Measurements from ENCODE around the gene ARL17A.
"Not testable (repeated sequence)": the region's sequence is repeated elsewhere in the genome, so short reads cannot be mapped to it uniquely, and the experiment has no call there.

ARL17A gene

DNA sequence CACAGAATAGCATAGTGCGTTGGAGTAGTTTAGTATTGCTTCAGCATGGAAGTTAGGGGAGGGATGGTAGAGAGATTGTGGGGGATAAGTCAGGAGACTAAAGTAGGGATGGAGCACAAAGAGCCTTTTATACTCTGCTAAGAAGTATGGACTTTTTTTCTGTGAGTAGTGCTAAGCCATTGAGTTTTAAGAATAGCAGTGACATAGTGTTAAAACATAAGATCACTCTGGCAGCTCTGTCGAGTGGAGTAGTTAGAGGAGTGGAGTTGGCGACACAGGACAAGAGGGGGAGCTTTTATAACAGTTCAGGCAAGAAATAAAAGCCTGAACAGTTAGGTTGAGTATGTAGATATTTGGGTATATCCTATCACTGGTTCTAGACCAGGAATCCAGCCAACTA is 100.7 kb downstream of the ARL17A start:
- H3K23ac ChIP-seq (ENCODE audit: low read depth, low read length, poor library complexity); H2BK120ac ChIP-seq (ENCODE audit: low read depth, low read length); H3K9me3 ChIP-seq (replicated peaks in 1 of 2; ENCODE audit: control insufficient read depth in 2 of 2, insufficient read depth in 1 of 2, low read depth in 1 of 2, low read length in 2 of 2); H2BK12ac ChIP-seq (ENCODE audit: low read length); H2BK5ac ChIP-seq (ENCODE audit: low read length); H3K14ac ChIP-seq (ENCODE audit: low read length); H3K9ac ChIP-seq (ENCODE audit: low read depth, low read length, poor library complexity); H3K36me3 ChIP-seq (replicated peaks in 1 of 2; ENCODE audit: control insufficient read depth in 2 of 2, insufficient read depth in 2 of 2, low read length in 2 of 2); H3K18ac ChIP-seq (ENCODE audit: low read length); H3K27ac ChIP-seq (replicated peaks; ENCODE audit: low read length); H4K8ac ChIP-seq (ENCODE audit: low read depth, low read length); H3K4me3 ChIP-seq (ENCODE audit: low read length in 2 of 2); H2BK15ac ChIP-seq (ENCODE audit: low read length); H3K79me1 ChIP-seq (ENCODE audit: low read depth, low read length); H3K4me1 ChIP-seq (ENCODE audit: control insufficient read depth in 2 of 2, insufficient read depth in 1 of 2, low read depth in 1 of 2, low read length in 2 of 2); DNase-seq (ENCODE audit: low spot score); H3K4me2 ChIP-seq (ENCODE audit: insufficient read depth, low read length, poor library complexity, severe bottlenecking); H3K27me3 ChIP-seq (ENCODE audit: control insufficient read depth in 3 of 3, insufficient read depth in 3 of 3, low read depth in 1 of 3, low read length in 3 of 3); H2AK5ac ChIP-seq (ENCODE audit: low read depth, low read length); H3K4ac ChIP-seq (ENCODE audit: low read length); H2AFZ ChIP-seq (ENCODE audit: low read length); H4K91ac ChIP-seq (ENCODE audit: low read depth, low read length, poor library complexity): not testable (repeated sequence)
- no CpG with 5 or more reads among the region's 3 CpGs for WGBS, 2 donors (ENCODE audit: extremely low coverage in 2 of 2, insufficient read length in 2 of 2, insufficient replicate concordance in 1 of 2)

DNA sequence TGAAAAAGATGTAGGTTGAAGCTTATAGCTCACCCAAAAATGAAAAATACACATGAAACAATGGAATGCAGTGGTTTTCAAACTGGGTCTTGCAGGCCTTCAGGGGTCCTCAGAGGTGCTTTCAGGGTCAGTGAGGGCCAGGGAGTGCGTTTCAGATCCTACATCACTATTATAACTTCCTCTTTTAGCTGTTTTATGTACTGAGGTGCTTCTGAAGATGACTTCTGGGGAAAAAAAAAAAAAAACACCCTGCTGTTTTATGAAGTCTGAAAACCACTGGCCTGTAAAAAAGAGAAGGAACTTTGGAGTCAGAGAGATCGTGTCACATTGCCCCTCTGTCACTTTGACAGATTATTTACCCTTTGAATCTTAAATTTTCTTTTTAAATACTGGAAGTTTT is 103.9 kb downstream of the ARL17A start:
- H3K9ac ChIP-seq (ENCODE audit: low read depth, low read length, poor library complexity); H3K4me1 ChIP-seq (ENCODE audit: control insufficient read depth in 2 of 2, insufficient read depth in 1 of 2, low read depth in 1 of 2, low read length in 2 of 2); H2BK120ac ChIP-seq (ENCODE audit: low read depth, low read length); H2BK12ac ChIP-seq (ENCODE audit: low read length); H3K27ac ChIP-seq (replicated peaks; ENCODE audit: low read length); H3K18ac ChIP-seq (ENCODE audit: low read length); H2BK15ac ChIP-seq (ENCODE audit: low read length); H4K91ac ChIP-seq (ENCODE audit: low read depth, low read length, poor library complexity); H3K14ac ChIP-seq (ENCODE audit: low read length); DNase-seq (ENCODE audit: low spot score); H2BK5ac ChIP-seq (ENCODE audit: low read length); H3K4ac ChIP-seq (ENCODE audit: low read length); H4K8ac ChIP-seq (ENCODE audit: low read depth, low read length); H2AK5ac ChIP-seq (ENCODE audit: low read depth, low read length); H2AFZ ChIP-seq (ENCODE audit: low read length); H3K36me3 ChIP-seq (replicated peaks in 1 of 2; ENCODE audit: control insufficient read depth in 2 of 2, insufficient read depth in 2 of 2, low read length in 2 of 2); H3K79me1 ChIP-seq (ENCODE audit: low read depth, low read length); H3K23ac ChIP-seq (ENCODE audit: low read depth, low read length, poor library complexity); H3K9me3 ChIP-seq (replicated peaks in 1 of 2; ENCODE audit: control insufficient read depth in 2 of 2, insufficient read depth in 1 of 2, low read depth in 1 of 2, low read length in 2 of 2); H3K27me3 ChIP-seq (ENCODE audit: control insufficient read depth in 3 of 3, insufficient read depth in 3 of 3, low read depth in 1 of 3, low read length in 3 of 3); H3K4me2 ChIP-seq (ENCODE audit: insufficient read depth, low read length, poor library complexity, severe bottlenecking); H3K4me3 ChIP-seq (ENCODE audit: low read length in 2 of 2): not testable (repeated sequence)
- no CpG with 5 or more reads among the region's 2 CpGs for WGBS, 2 donors (ENCODE audit: extremely low coverage in 2 of 2, insufficient read length in 2 of 2, insufficient replicate concordance in 1 of 2)

DNA sequence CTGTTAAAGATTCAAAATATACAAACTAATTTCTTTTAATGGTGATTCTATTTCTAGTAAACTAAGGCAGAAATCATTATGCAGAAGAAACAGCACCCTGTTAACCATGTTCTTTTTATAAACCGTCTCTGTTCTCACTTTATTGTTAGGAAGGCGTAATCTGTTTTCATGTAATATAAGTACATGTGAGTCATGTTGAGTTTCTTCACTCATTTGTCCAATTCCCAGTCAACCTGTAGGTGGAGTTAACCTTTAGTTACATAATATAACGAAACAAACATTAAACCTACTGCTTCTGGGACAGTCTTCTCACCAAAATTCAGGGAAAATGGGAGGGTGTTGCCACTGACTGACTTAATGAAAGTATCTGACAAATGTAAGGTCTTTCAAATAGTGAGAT is 105.0 kb downstream of the ARL17A start:
- not testable (repeated sequence) for H2BK120ac ChIP-seq (ENCODE audit: low read depth, low read length)

GRCh38 chr17:46467618-46468017 is 111.9 kb downstream of the ARL17A start:
- not testable (repeated sequence) for H2BK15ac ChIP-seq (ENCODE audit: low read length); H3K27ac ChIP-seq (replicated peaks; ENCODE audit: low read length); H3K9me3 ChIP-seq (replicated peaks in 1 of 2; ENCODE audit: control insufficient read depth in 2 of 2, insufficient read depth in 1 of 2, low read depth in 1 of 2, low read length in 2 of 2); H3K4me3 ChIP-seq (ENCODE audit: low read length in 2 of 2); H2BK12ac ChIP-seq (ENCODE audit: low read length); H2BK5ac ChIP-seq (ENCODE audit: low read length); H3K4me2 ChIP-seq (ENCODE audit: insufficient read depth, low read length, poor library complexity, severe bottlenecking); H2BK120ac ChIP-seq (ENCODE audit: low read depth, low read length); H3K9ac ChIP-seq (ENCODE audit: low read depth, low read length, poor library complexity); H3K18ac ChIP-seq (ENCODE audit: low read length); H3K4me1 ChIP-seq (ENCODE audit: control insufficient read depth in 2 of 2, insufficient read depth in 1 of 2, low read depth in 1 of 2, low read length in 2 of 2); H3K14ac ChIP-seq (ENCODE audit: low read length); H3K27me3 ChIP-seq (ENCODE audit: control insufficient read depth in 3 of 3, insufficient read depth in 3 of 3, low read depth in 1 of 3, low read length in 3 of 3); H3K36me3 ChIP-seq (replicated peaks in 1 of 2; ENCODE audit: control insufficient read depth in 2 of 2, insufficient read depth in 2 of 2, low read length in 2 of 2); H3K4ac ChIP-seq (ENCODE audit: low read length); H3K23ac ChIP-seq (ENCODE audit: low read depth, low read length, poor library complexity); DNase-seq (ENCODE audit: low spot score); H4K8ac ChIP-seq (ENCODE audit: low read depth, low read length); H4K91ac ChIP-seq (ENCODE audit: low read depth, low read length, poor library complexity); H2AFZ ChIP-seq (ENCODE audit: low read length); H2AK5ac ChIP-seq (ENCODE audit: low read depth, low read length); H3K79me1 ChIP-seq (ENCODE audit: low read depth, low read length)
- no CpG with 5 or more reads among the region's 5 CpGs for WGBS, 2 donors (ENCODE audit: extremely low coverage in 2 of 2, insufficient read length in 2 of 2, insufficient replicate concordance in 1 of 2)

More for the DNA sequence above, 105.0 kb downstream of the ARL17A start:
- not testable (repeated sequence) for H4K91ac ChIP-seq (ENCODE audit: low read depth, low read length, poor library complexity); H2AFZ ChIP-seq (ENCODE audit: low read length); H3K9ac ChIP-seq (ENCODE audit: low read depth, low read length, poor library complexity); H2AK5ac ChIP-seq (ENCODE audit: low read depth, low read length); H3K9me3 ChIP-seq (replicated peaks in 1 of 2; ENCODE audit: control insufficient read depth in 2 of 2, insufficient read depth in 1 of 2, low read depth in 1 of 2, low read length in 2 of 2); H2BK15ac ChIP-seq (ENCODE audit: low read length); H3K36me3 ChIP-seq (replicated peaks in 1 of 2; ENCODE audit: control insufficient read depth in 2 of 2, insufficient read depth in 2 of 2, low read length in 2 of 2); H3K23ac ChIP-seq (ENCODE audit: low read depth, low read length, poor library complexity); H3K4ac ChIP-seq (ENCODE audit: low read length); H3K14ac ChIP-seq (ENCODE audit: low read length); H3K4me3 ChIP-seq (ENCODE audit: low read length in 2 of 2); H4K8ac ChIP-seq (ENCODE audit: low read depth, low read length); DNase-seq (ENCODE audit: low spot score); H3K79me1 ChIP-seq (ENCODE audit: low read depth, low read length); H3K27me3 ChIP-seq (ENCODE audit: control insufficient read depth in 3 of 3, insufficient read depth in 3 of 3, low read depth in 1 of 3, low read length in 3 of 3); H2BK12ac ChIP-seq (ENCODE audit: low read length); H2BK5ac ChIP-seq (ENCODE audit: low read length); H3K4me1 ChIP-seq (ENCODE audit: control insufficient read depth in 2 of 2, insufficient read depth in 1 of 2, low read depth in 1 of 2, low read length in 2 of 2); H3K27ac ChIP-seq (replicated peaks; ENCODE audit: low read length); H3K4me2 ChIP-seq (ENCODE audit: insufficient read depth, low read length, poor library complexity, severe bottlenecking); H3K18ac ChIP-seq (ENCODE audit: low read length)
- WGBS, 2 donors (ENCODE audit: extremely low coverage in 2 of 2, insufficient read length in 2 of 2, insufficient replicate concordance in 1 of 2) = no CpG with 5 or more reads among the region's 3 CpGs
